Stimulated activated CD4-positive, alpha-beta T cell treated with anti-CD3 and anti-CD28 coated beads, Interleukin-2, amount 100 ng/mL, for 24 hours (primary cell): Measurements from ENCODE around the gene FAM200A.

Source experiments
- DNase-seq, 2 donors: peaks; one replicate each; pipeline ENCODE4 v3.0.0-alpha.2; 2020

Gene FAM200A

DNA sequence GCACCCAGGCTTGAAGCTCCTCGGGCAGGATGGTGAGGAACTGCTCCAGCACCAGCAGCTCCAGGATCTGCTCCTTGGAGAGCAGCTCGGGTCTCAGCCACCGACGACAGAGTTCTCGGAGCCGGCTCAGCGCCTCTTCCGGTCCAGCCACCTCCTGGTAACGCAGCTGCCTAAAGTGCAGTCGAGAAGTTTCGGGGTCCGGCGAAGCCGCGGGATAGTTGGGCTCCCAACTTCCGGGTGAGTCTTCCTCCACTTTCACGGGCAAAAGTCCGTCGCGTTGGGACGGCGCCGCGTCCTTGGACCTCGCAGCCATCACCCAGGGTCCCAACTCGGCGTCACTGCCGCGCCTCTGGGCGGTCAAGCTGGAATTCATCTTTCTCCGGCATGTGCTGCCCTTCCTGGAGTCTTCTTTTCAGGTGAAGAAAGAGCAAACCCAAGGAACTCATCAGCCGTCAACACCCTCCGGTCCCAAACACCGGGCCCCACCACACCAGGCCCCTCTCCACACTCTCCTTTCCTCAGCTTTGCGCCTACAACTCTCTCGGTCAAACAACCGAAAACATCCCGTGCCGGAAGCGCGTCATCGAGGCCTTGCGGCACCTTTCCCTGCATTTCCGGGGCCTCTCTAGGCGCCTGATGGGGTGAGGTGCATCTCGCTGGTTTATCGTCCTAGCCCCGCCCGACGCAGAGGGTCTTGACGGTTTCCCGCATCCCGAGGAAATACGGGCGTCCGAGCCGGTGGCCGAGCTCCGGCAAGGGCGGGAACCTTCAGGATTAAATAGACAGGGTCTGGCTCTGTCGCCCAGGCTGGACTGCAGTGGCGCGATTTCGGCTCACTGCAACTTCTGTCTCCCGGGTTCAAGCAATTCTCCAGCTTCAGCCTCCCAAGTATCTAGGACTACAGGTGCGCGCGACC is 51.9 kb downstream of the FAM200A start, which contains the start of gene ZNF394:
ZNF394 (minus strand) TSS at position 561 of the 916 bp plus-strand sequence; CDS start at position 373, 188 bp downstream.
- DNase-seq, result peak; percentile 90 to 91

DNA sequence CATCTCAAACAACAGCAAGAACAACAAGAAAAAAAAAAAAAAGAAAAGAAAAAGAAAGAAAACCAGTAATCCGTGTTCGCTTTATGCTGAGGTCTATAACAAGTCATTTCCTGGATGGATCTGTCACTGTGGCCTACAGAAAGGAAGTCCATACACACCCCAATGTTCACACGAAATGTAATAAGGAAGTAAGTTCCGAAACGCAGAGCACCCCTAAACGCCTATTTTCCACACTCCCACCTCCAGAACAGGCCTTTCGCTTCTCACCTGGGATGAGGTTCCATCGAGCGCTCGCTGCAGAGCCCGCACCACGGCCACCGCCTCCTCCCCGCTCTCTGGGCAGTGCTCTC is 52.6 kb downstream of the FAM200A start:
- no peak for DNase-seq

DNA sequence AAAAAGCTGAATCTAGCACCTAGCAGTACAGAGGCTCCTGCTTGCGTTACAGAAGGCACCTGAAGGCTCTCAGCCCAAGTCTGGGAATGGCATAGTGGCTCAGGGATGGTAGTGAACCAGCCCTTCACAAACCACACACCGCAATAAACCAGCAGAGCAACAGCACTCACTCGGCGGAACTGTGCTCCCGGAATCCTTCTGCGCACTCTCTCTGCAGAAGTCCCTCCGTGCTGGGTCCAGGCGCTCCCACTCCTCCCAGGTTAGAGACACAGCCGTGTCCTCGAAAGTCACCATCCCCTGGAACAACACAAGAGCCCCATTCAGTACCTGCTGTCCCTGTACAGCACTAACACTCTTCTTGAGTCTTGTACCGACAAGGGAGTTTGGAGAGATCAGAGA is 53.4 kb downstream of the FAM200A start:
- no peak for DNase-seq

DNA sequence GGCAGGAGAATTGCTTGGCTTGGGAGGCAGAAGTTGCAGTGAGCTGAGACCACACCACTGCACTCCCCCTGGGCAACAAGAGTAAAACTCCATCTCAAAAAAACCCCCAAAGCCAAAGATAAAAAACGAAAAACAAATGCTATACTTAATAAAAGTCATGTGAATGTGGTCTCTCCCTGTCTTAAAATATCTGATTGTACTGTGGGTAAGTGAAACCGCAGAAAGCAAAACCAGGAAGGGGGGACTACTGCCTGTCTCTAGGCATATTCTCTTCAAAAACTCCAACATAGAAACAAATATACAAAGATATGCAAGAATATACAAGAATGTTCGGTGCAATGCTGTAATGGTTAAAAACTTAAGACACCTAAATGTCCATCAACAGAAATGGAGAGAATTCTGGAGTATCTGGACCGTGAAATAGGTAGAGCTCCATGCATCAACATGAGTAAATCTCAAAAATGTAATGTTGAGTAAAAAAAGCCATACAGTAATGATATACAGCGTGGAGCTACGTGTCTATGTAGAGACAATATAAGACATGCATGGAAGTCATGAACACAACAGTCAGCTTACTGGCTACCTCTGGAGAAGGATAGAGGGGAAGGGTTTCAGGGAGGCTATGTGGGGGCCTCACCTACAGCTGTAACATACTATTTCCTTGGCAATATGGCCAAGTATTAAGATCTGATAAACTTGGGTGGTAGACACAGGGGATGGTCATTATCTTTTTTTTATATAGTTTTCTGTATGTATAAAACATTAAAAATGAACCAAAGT is 54.0 kb downstream of the FAM200A start:
- DNase-seq, result no peak
